GM23338 (cell line): ENCODE results near the gene NRXN2.

Source experiments
- CREB1 ChIP-seq: fragments of 250-450 bp; sonication (Bioruptor Pico); IDR thresholded peaks from 2 replicates; pipeline ENCODE4 v1.5.0; 2020; ENCODE audit warnings: low read depth, mild to moderate bottlenecking, moderate library complexity
- CTCF ChIP-seq, 2 experiments: fragments of 200-600 bp in 1 of 2; sonication (generic) in 1 of 2; conservative IDR thresholded peaks; 2 replicates each; pipeline versions ENCODE4 v1.5.1 to v1.6.1; 2016 to 2017; ENCODE audit warnings: antibody characterized with exemption in 2 of 2, low read depth in 2 of 2, mild to moderate bottlenecking in 2 of 2, moderate library complexity in 1 of 2
- ETS1 ChIP-seq: IDR thresholded peaks from 2 replicates; pipeline ENCODE4 v1.6.1; 2016; ENCODE audit warnings: antibody characterized with exemption
- EZH2 ChIP-seq: fragments of 200-600 bp; sonication (generic); IDR thresholded peaks from one replicate; pipeline ENCODE4 v1.8.0; 2017; ENCODE audit warnings: antibody characterized with exemption, mild to moderate bottlenecking, low read depth; ENCODE audit not compliant: unreplicated experiment
- EZH2phosphoT487 ChIP-seq: fragments of 200-600 bp; sonication (generic); IDR thresholded peaks from one replicate; pipeline ENCODE4 v1.8.1; 2018; ENCODE audit warnings: antibody characterized with exemption; ENCODE audit not compliant: unreplicated experiment
- JUNB ChIP-seq: IDR thresholded peaks from one replicate; pipeline ENCODE4 v1.6.1; 2016; ENCODE audit warnings: antibody characterized with exemption; ENCODE audit not compliant: unreplicated experiment
- NANOG ChIP-seq: IDR thresholded peaks from 2 replicates; pipeline ENCODE4 v1.6.1; 2016; ENCODE audit warnings: antibody characterized with exemption, borderline replicate concordance
- POLR2AphosphoS5 ChIP-seq: IDR thresholded peaks from 2 replicates; pipeline ENCODE4 v1.6.1; 2016; ENCODE audit warnings: antibody characterized with exemption, low read depth
- REST ChIP-seq: IDR thresholded peaks from one replicate; pipeline ENCODE4 v1.6.1; 2018; ENCODE audit warnings: antibody characterized with exemption; ENCODE audit not compliant: unreplicated experiment
- STAT1 ChIP-seq: IDR thresholded peaks from one replicate; pipeline ENCODE4 v1.6.1; 2016; ENCODE audit warnings: antibody characterized with exemption; ENCODE audit not compliant: unreplicated experiment
- ZNF114 ChIP-seq: fragments of 250-450 bp; sonication (Bioruptor Pico); IDR thresholded peaks from 2 replicates; pipeline ENCODE4 v1.5.0; 2020; ENCODE audit warnings: mild to moderate bottlenecking, moderate library complexity
- ZNF331 ChIP-seq: fragments of 250-450 bp; sonication (Bioruptor Pico); IDR thresholded peaks from 2 replicates; pipeline ENCODE4 v1.5.0; 2020; ENCODE audit warnings: low read depth, mild to moderate bottlenecking, moderate library complexity
- ZNF462 ChIP-seq: fragments of 250-450 bp; sonication (Bioruptor Pico); IDR thresholded peaks from 2 replicates; pipeline ENCODE4 v1.5.0; 2020; ENCODE audit warnings: mild to moderate bottlenecking, moderate library complexity

- TF ChIP-seq EZH2, result no peak
- no peak for TF ChIP-seq STAT1
- TF ChIP-seq CTCF (conservative IDR thresholded peaks at IDR 0.05; ENCODE audit: low read depth in 2 of 2), result no peak
- no peak for TF ChIP-seq REST
- no peak for TF ChIP-seq EZH2phosphoT487
- TF ChIP-seq JUNB, result no peak
- no peak for TF ChIP-seq CREB1 (CRISPR knock-in tag)
- no peak for TF ChIP-seq POLR2AphosphoS5
- TF ChIP-seq ZNF331 (CRISPR knock-in tag), result no peak
- no peak for TF ChIP-seq NANOG
- no peak for TF ChIP-seq ZNF462
- no peak for TF ChIP-seq ETS1
- no peak for TF ChIP-seq ZNF114
These were observed 140.1 kb downstream of the NRXN2 start for GRCh38 chr11:64582885-64583284.
